Measurements from ENCODE around the gene NETO1.

NETO1 gene

DNA sequence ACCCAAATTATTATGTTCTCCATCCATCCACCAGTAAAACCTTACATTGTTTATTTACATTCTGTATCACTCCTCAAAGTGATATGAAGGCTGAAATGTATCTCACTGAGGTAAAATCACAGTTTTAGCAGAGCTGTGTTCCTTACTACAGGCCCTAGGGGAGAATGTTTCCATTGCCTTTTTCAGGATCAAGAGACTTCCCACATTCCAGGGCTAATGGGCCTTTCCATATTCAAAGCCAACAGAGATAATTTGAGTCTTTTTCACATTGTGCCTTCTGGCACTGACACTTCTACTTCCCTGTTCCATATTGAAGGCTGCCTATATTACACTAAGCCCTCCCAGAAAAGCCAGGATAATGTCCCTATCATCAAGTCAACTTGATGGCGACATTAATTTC is 20.0 kb downstream of the NETO1 start:
- no peak overlapping the region for H3K4me3 ChIP-seq (ENCODE audit: low read depth, low read length)
- TF ChIP-seq, protein P1, sequence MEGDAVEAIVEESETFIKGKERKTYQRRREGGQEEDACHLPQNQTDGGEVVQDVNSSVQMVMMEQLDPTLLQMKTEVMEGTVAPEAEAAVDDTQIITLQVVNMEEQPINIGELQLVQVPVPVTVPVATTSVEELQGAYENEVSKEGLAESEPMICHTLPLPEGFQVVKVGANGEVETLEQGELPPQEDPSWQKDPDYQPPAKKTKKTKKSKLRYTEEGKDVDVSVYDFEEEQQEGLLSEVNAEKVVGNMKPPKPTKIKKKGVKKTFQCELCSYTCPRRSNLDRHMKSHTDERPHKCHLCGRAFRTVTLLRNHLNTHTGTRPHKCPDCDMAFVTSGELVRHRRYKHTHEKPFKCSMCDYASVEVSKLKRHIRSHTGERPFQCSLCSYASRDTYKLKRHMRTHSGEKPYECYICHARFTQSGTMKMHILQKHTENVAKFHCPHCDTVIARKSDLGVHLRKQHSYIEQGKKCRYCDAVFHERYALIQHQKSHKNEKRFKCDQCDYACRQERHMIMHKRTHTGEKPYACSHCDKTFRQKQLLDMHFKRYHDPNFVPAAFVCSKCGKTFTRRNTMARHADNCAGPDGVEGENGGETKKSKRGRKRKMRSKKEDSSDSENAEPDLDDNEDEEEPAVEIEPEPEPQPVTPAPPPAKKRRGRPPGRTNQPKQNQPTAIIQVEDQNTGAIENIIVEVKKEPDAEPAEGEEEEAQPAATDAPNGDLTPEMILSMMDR (IDR thresholded peaks at IDR 0.05; ENCODE audit: low read depth, low read length): no peak
- in situ Hi-C loops (cut with HindIII; ENCODE audit: low sequenced_read_pairs): no loop called here
- no peak for DNase-seq (ENCODE audit: low read depth, low spot score)

DNA sequence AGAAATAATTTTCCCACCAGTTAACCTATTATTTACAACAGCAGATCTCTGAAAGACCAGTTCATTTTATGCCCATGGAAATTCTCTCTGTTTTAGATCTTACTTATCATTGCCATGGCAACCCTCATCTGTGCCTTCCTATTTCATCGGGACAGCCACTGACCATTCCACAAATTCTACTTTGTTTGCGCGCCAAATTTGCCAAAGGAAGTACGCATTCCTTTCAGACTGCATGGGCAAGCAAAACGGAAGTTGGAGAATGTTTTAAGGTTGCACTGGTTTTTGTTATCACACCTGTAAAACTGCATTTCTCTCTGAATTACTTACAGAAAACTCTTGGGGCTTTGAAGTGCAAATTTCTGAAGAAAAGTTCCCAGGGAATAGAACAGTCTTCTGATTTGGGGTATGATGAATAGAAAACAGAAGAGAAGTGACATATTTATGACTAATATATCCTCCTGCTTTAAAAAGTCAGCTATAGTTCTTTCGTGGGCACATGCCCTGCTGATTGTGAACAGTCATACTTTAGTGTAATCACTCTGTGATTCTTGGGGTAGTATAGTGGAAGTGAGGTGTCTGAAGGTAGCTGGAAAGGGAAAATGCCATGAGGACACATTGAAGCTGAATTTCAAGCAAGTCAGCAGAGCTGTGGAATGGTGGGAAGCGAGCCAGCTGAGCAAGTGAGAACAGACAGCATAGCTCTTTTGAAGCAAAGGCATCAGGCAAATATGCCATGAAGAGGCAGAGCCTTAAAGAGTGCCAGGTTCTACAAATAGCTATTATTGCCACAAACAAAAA is 20.9 kb downstream of the NETO1 start:
- TF ChIP-seq, protein P1 (IDR thresholded peaks at IDR 0.05; ENCODE audit: low read depth, low read length): no peak
- H3K4me3 ChIP-seq (ENCODE audit: low read depth, low read length): no peak overlapping the region
- peak; percentile 39 for DNase-seq (ENCODE audit: low read depth, low spot score)
- in situ Hi-C loops (cut with HindIII; ENCODE audit: low sequenced_read_pairs): no loop called here

DNA sequence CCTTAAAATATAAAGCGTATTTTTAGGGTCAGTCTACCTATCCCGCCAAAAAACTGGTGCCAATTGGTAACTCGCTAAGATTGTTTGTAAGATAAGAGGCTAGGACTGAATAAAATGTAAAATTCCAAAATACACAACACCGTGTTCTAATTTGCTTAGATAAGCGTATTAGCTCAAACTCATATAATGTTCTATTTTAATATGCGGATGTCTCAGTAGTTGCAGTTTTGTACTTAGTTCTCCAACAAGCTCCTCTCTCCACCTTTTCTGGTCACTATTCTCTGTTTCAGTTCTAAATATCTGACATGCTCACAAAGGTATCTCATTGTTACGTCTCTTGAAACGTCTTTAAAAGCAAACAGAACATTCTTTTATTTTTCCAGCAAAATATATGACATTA is 24.0 kb downstream of the NETO1 start:
- in situ Hi-C loops (cut with HindIII; ENCODE audit: low sequenced_read_pairs): no loop called here
- H3K4me3 ChIP-seq (ENCODE audit: low read depth, low read length): no peak overlapping the region
- DNase-seq (ENCODE audit: low read depth, low spot score): no peak
- TF ChIP-seq, protein P1 (IDR thresholded peaks at IDR 0.05; ENCODE audit: low read depth, low read length): no peak

DNA sequence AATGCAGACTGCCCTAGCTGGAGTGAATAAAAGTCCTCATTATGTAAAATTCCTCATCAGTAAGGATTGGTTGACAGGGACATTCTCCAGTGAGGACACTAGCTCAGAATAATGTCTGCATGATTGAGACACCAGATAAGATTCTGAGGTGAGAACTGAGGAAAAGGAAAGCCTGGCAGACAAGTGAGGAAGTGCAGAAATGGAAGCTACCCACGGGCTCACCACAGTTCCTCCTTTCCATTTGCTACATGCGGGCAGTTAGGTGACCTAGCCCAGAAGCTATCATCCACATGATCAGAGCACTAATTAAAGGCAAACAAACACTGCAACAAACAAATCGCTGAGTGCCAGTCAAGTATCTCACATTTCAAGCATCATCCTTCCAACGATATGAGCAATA is 27.7 kb downstream of the NETO1 start:
- H3K4me3 ChIP-seq (ENCODE audit: low read depth, low read length): no peak overlapping the region
- DNase-seq (ENCODE audit: low read depth, low spot score): no peak
- TF ChIP-seq, protein P1 (IDR thresholded peaks at IDR 0.05; ENCODE audit: low read depth, low read length): no peak
- in situ Hi-C loops (cut with HindIII; ENCODE audit: low sequenced_read_pairs): no loop called here

DNA sequence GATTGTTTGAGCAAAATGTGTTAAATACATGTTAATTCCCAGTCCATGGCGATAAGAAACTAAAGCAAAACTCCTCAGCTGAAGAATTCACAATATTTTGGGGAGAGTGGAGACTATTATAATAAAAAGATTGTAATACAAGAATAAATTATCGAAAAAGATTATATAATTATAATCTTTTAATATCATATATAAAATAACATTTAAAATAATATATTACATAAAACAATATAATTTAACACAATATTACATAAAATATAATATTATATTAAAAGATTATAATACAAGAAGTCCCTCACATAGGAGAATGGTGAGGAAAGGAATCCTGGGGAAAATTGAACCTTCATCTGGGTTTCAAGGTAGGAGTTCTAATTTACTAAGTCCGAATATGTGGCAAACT is 33.1 kb downstream of the NETO1 start:
- H3K4me3 ChIP-seq (ENCODE audit: low read depth, low read length): no peak overlapping the region
- DNase-seq (ENCODE audit: low read depth, low spot score): no peak
- TF ChIP-seq, protein P1 (IDR thresholded peaks at IDR 0.05; ENCODE audit: low read depth, low read length): no peak
- in situ Hi-C loops (cut with HindIII; ENCODE audit: low sequenced_read_pairs): no loop called here

DNA sequence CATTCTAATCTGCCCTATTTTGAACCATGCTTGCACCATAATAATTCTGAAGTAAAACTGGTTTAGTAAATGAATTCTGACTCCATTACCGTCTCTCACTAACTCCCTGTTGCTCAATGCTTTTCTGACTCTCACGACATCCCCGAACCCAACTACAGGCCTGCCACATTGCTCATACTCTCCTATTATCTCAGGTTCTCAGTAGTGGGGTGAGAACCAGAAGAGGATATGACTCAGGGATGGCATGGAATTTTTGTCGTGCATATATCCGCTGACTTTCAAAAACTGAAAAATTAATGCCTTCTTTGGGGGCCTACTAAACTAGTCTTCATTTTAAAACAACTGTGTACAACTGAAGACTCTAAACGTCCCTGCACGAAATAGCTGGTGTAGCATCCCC is 34.3 kb downstream of the NETO1 start:
- TF ChIP-seq, protein P1 (IDR thresholded peaks at IDR 0.05; ENCODE audit: low read depth, low read length): no peak
- DNase-seq (ENCODE audit: low read depth, low spot score): peak; percentile 47
- no peak overlapping the region for H3K4me3 ChIP-seq (ENCODE audit: low read depth, low read length)
- in situ Hi-C loops (cut with HindIII; ENCODE audit: low sequenced_read_pairs): no loop called here

Data from astrocyte of the spinal cord (primary cell).